GM12891 (cell line): ENCODE results near the gene ZGRF1.

ENCODE experiments used
- PAX5 ChIP-seq: IDR thresholded peaks from 2 replicates; pipeline ENCODE4 v1.6.1; 2011; ENCODE audit warnings: low read length, moderate library complexity, mild to moderate bottlenecking; ENCODE audit not compliant: insufficient read depth, severe bottlenecking
- POLR2AphosphoS5 ChIP-seq: IDR thresholded peaks from 2 replicates; pipeline ENCODE4 v1.6.1; 2011; ENCODE audit warnings: low read depth, low read length, control low read depth

GRCh38 chr4:112604589-112604988 is 32.1 kb downstream of the ZGRF1 start:
- TF ChIP-seq PAX5 (no peak), POLR2AphosphoS5 (no peak)
